GM19240 (cell line): ENCODE measurements around the gene ELL2.

ENCODE experiments used
- DNase-seq: peaks from one replicate; pipeline ENCODE4 v3.0.0; 2011; ENCODE audit warnings: low spot score; ENCODE audit not compliant: insufficient read length

ELL2 gene

GRCh38 chr5:95956900-95957293 lies 4.8 kb downstream of the ELL2 start:
- DNase-seq, result no peak

- DNase-seq, result no peak
Measured at GRCh38 chr5:95956021-95956899, 5.4 kb downstream of the ELL2 start.

GRCh38 chr5:95954716-95955115 lies 6.9 kb downstream of the ELL2 start:
- no peak for DNase-seq

GRCh38 chr5:95953021-95953702 lies 8.5 kb downstream of the ELL2 start:
- no peak for DNase-seq

- no peak for DNase-seq
Measured at GRCh38 chr5:95951916-95952315, 9.7 kb downstream of the ELL2 start.

GRCh38 chr5:95949810-95950209 lies 11.8 kb downstream of the ELL2 start:
- no peak for DNase-seq

- no peak for DNase-seq
Measured at GRCh38 chr5:95948631-95949030, 13.0 kb downstream of the ELL2 start.

- DNase-seq, result no peak
Measured at GRCh38 chr5:95946451-95946850, 15.2 kb downstream of the ELL2 start.

GRCh38 chr5:95942968-95943367 lies 18.7 kb downstream of the ELL2 start:
- DNase-seq, result no peak

- no peak for DNase-seq
Measured at GRCh38 chr5:95942414-95942813, 19.2 kb downstream of the ELL2 start.

- DNase-seq, result no peak
Measured at GRCh38 chr5:95941756-95942155, 19.9 kb downstream of the ELL2 start.

- DNase-seq, result no peak
Measured at GRCh38 chr5:95940758-95941682, 20.6 kb downstream of the ELL2 start.

- no peak for DNase-seq
Measured at GRCh38 chr5:95939465-95939864, 22.2 kb downstream of the ELL2 start.

- DNase-seq, result no peak
Measured at GRCh38 chr5:95938766-95939165, 22.9 kb downstream of the ELL2 start.

- DNase-seq, result no peak
Measured at GRCh38 chr5:95938347-95938746, 23.3 kb downstream of the ELL2 start.

GRCh38 chr5:95937607-95938152 lies 24.0 kb downstream of the ELL2 start:
- DNase-seq, result no peak

GRCh38 chr5:95936812-95937397 lies 24.7 kb downstream of the ELL2 start:
- no peak for DNase-seq

GRCh38 chr5:95935553-95936100 lies 26.0 kb downstream of the ELL2 start:
- no peak for DNase-seq

GRCh38 chr5:95934207-95934804 lies 27.3 kb downstream of the ELL2 start:
- no peak for DNase-seq

- no peak for DNase-seq
Measured at GRCh38 chr5:95932941-95933340, 28.7 kb downstream of the ELL2 start.
